ENCODE measurements around the gene GABARAPL1. TPM values are rescaled to one million over a fixed set of nuclear protein-coding genes. Genes with fewer than 3 reads are reported as not detected.

The GABARAPL1 gene
- total and polyA plus RNA-seq, 10 of the 15 experiments (the other 5 are each of a cell fraction or from before 2014, with no cell fraction given): 0.42 to 3.7 (median 1.4) TPM

DNA sequence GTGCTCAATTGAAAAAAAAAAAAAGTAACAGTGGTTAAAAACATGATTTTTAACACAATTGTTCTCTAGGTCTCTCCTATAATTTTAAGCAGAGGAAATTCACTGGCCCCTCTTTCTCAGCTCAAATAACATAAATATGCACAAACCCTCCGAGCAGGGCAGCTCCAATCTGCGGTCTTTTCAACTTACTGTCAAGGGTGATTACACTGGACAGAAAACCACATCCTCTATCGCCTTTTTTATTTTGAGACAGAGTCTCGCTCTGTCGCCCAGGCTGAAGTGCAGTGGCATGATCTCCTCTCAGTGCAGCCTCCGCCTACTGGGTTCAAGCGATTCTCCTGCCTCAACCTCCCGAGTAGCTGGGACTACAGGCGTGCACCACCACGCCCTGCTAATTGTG is 16.5 kb upstream of the GABARAPL1 start (continued):
- TF ChIP-seq, protein P1, sequence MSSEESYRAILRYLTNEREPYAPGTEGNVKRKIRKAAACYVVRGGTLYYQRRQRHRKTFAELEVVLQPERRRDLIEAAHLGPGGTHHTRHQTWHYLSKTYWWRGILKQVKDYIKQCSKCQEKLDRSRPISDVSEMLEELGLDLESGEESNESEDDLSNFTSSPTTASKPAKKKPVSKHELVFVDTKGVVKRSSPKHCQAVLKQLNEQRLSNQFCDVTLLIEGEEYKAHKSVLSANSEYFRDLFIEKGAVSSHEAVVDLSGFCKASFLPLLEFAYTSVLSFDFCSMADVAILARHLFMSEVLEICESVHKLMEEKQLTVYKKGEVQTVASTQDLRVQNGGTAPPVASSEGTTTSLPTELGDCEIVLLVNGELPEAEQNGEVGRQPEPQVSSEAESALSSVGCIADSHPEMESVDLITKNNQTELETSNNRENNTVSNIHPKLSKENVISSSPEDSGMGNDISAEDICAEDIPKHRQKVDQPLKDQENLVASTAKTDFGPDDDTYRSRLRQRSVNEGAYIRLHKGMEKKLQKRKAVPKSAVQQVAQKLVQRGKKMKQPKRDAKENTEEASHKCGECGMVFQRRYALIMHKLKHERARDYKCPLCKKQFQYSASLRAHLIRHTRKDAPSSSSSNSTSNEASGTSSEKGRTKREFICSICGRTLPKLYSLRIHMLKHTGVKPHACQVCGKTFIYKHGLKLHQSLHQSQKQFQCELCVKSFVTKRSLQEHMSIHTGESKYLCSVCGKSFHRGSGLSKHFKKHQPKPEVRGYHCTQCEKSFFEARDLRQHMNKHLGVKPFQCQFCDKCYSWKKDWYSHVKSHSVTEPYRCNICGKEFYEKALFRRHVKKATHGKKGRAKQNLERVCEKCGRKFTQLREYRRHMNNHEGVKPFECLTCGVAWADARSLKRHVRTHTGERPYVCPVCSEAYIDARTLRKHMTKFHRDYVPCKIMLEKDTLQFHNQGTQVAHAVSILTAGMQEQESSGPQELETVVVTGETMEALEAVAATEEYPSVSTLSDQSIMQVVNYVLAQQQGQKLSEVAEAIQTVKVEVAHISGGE (CRISPR knock-in tag; IDR thresholded peaks at IDR 0.05): no peak
- TF ChIP-seq, protein P2, sequence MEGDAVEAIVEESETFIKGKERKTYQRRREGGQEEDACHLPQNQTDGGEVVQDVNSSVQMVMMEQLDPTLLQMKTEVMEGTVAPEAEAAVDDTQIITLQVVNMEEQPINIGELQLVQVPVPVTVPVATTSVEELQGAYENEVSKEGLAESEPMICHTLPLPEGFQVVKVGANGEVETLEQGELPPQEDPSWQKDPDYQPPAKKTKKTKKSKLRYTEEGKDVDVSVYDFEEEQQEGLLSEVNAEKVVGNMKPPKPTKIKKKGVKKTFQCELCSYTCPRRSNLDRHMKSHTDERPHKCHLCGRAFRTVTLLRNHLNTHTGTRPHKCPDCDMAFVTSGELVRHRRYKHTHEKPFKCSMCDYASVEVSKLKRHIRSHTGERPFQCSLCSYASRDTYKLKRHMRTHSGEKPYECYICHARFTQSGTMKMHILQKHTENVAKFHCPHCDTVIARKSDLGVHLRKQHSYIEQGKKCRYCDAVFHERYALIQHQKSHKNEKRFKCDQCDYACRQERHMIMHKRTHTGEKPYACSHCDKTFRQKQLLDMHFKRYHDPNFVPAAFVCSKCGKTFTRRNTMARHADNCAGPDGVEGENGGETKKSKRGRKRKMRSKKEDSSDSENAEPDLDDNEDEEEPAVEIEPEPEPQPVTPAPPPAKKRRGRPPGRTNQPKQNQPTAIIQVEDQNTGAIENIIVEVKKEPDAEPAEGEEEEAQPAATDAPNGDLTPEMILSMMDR (IDR thresholded peaks at IDR 0.05 in 2 of 3, conservative IDR thresholded peaks at IDR 0.05 in 1 of 3; ENCODE audit: control insufficient read depth in 2 of 3, extremely low read depth in 1 of 3, insufficient read depth in 1 of 3, low read depth in 3 of 3, low read length in 3 of 3): no peak
- TF ChIP-seq, protein P3, sequence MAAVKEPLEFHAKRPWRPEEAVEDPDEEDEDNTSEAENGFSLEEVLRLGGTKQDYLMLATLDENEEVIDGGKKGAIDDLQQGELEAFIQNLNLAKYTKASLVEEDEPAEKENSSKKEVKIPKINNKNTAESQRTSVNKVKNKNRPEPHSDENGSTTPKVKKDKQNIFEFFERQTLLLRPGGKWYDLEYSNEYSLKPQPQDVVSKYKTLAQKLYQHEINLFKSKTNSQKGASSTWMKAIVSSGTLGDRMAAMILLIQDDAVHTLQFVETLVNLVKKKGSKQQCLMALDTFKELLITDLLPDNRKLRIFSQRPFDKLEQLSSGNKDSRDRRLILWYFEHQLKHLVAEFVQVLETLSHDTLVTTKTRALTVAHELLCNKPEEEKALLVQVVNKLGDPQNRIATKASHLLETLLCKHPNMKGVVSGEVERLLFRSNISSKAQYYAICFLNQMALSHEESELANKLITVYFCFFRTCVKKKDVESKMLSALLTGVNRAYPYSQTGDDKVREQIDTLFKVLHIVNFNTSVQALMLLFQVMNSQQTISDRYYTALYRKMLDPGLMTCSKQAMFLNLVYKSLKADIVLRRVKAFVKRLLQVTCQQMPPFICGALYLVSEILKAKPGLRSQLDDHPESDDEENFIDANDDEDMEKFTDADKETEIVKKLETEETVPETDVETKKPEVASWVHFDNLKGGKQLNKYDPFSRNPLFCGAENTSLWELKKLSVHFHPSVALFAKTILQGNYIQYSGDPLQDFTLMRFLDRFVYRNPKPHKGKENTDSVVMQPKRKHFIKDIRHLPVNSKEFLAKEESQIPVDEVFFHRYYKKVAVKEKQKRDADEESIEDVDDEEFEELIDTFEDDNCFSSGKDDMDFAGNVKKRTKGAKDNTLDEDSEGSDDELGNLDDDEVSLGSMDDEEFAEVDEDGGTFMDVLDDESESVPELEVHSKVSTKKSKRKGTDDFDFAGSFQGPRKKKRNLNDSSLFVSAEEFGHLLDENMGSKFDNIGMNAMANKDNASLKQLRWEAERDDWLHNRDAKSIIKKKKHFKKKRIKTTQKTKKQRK (IDR thresholded peaks at IDR 0.05; ENCODE audit: low read depth, low read length): no peak
- no peak for TF ChIP-seq SUZ12 (IDR thresholded peaks at IDR 0.05; ENCODE audit: unreplicated experiment)
- TF ChIP-seq KAT2A (conservative IDR thresholded peaks at IDR 0.05; ENCODE audit: control insufficient read depth, low read depth, low read length): no peak
- TF ChIP-seq, protein P4, sequence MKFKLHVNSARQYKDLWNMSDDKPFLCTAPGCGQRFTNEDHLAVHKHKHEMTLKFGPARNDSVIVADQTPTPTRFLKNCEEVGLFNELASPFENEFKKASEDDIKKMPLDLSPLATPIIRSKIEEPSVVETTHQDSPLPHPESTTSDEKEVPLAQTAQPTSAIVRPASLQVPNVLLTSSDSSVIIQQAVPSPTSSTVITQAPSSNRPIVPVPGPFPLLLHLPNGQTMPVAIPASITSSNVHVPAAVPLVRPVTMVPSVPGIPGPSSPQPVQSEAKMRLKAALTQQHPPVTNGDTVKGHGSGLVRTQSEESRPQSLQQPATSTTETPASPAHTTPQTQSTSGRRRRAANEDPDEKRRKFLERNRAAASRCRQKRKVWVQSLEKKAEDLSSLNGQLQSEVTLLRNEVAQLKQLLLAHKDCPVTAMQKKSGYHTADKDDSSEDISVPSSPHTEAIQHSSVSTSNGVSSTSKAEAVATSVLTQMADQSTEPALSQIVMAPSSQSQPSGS (IDR thresholded peaks at IDR 0.05; ENCODE audit: low read length): peak; percentile 37; the same call in 1 of the 2 replicates
- TF ChIP-seq RUNX3 (IDR thresholded peaks at IDR 0.05; ENCODE audit: low read length): peak; percentile 90
- TF ChIP-seq EGR1 (IDR thresholded peaks at IDR 0.05; ENCODE audit: borderline replicate concordance in 1 of 2, low read depth in 2 of 2, low read length in 2 of 2): no peak
- TF ChIP-seq MEF2A (IDR thresholded peaks at IDR 0.05; ENCODE audit: insufficient read depth, low read depth, low read length): 0 out of 2 replicates have a peak, but pooled peaks have one; percentile 29
- 0 out of 2 replicates have a peak, but pooled peaks have one; percentile 64 for TF ChIP-seq PAX5 (IDR thresholded peaks at IDR 0.05; ENCODE audit: borderline replicate concordance, low read depth, low read length)
- no peak for TF ChIP-seq ASH2L (IDR thresholded peaks at IDR 0.05; ENCODE audit: borderline replicate concordance, low read depth)
- TF ChIP-seq, protein P5, sequence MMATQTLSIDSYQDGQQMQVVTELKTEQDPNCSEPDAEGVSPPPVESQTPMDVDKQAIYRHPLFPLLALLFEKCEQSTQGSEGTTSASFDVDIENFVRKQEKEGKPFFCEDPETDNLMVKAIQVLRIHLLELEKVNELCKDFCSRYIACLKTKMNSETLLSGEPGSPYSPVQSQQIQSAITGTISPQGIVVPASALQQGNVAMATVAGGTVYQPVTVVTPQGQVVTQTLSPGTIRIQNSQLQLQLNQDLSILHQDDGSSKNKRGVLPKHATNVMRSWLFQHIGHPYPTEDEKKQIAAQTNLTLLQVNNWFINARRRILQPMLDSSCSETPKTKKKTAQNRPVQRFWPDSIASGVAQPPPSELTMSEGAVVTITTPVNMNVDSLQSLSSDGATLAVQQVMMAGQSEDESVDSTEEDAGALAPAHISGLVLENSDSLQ (IDR thresholded peaks at IDR 0.05): no peak
- TF ChIP-seq SIX5 (IDR thresholded peaks at IDR 0.05; ENCODE audit: low read depth, low read length, severe bottlenecking): no peak
- no peak for TF ChIP-seq TCF3 (IDR thresholded peaks at IDR 0.05; ENCODE audit: borderline replicate concordance, insufficient read depth, low read depth, low read length)

Data from GM12878 (cell line).